ENCODE data around the gene NFIX.
"Not testable (repeated sequence)": the region's sequence is repeated elsewhere in the genome, so short reads cannot be mapped to it uniquely, and the experiment has no call there.

Gene NFIX

DNA sequence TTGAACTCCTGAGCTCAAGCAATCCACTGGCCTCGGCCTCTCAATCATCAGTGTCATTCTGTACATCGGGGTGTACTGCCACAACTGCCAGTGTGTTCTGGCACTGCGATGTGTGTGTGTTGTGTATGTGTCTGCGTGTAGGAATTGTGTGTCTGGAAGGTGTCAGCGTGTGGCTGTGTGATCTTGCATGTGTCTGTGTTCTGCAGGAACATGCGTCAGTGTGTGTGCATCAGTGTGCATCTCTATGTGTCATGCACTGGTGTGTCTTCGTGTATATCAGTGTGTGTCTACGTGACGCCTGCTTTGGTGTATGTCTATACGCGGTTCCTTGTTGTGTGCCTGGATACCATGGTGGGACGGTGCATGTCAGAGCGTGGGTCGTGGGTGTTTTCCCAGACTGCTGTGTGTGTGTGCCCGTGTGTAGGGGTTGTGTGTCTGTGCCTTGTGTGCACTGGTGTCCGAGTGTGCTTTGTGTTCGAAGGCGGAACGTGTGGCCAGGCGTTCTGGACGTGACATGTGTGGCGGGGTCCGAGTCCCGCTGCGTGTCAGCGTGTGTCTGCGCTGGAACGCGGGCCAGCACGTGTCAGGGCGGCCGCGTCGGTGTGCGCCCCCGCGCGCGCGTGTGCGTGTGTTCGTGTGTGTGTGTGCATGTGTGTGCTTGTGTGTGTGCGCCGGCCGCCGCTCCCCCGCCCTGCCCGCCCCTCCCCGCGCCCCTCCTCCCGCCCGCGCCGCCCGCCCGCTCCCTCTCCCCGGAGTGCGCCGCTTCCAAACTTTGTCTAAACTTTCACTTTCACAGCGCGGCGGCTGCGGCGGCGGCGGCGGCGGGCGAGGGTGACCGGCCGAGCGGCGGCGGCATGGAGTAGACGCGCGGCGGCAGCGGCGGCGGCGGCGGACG is at the start of gene NFIX:
NFIX (plus strand) TSS at position 775 of the 895 bp plus-strand sequence. CDS start 363 bp downstream, outside the sequence.
- peak; percentile 39 to 50 for DNase-seq (ENCODE audit: low read depth in 2 of 2)

DNA sequence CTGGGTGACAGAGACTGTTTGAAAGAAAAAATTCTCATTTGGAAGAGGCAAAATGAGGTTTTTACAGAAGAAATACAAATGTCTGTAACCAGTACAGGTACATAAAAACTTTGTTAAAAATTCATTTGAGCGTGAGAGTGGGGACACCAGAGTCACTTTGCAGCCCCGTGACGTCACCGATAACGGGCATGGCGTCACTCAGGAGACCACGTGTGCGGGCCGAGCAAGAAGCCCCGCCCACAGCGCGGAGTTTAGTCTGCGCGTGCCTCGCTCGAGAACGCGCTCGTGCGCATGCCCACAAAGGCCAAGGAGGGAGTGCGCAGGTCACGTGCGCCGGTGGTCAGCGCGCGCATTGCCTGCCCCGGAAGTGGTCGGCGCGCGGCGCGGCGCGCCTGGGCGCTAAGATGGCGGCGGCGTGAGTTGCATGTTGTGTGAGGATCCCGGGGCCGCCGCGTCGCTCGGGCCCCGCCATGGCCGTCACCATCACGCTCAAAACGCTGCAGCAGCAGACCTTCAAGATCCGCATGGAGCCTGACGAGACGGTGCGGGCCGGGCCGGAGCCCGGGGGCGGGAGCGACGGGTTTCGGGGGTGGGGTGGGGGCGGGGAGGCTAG is 49.7 kb upstream of the NFIX start, which contains the start of gene RAD23A:
RAD23A (plus strand) TSS at position 384 of the 613 bp plus-strand sequence; CDS start at position 471, 87 bp downstream.
- DNase-seq (ENCODE audit: low read depth in 2 of 2) = peak; percentile 96 to 97

DNA sequence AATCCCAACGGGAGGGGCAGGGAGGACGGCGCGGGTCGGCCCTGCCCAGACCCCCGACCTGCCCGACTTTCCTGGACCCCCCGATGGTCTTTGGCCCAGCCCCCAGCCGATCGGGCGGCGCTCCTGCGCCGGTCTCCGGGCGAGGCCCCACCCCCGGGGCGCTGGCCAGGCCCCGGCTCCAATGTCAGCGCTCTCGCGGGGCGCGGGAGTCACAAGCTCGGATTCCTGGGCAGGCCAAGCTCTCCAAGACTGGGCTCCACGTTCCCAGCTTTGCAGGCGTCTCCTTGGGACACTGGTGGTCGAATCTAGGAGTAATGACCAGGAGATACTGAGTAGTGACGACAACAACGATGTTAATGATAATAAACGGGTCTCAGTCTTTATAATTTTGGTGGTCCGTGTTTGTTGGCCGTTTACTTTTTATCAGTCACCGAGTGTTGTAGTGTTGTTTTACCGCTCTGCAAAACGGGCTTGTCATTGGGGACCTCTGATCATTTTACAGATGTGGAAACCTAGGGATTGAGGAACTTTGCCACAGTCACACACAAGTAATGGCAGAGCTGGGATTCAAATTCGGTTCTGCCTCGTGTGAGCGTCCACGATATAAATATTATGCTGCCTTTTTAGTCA is 49.1 kb upstream of the NFIX start:
- DNase-seq (ENCODE audit: low read depth in 2 of 2) = no peak

DNA sequence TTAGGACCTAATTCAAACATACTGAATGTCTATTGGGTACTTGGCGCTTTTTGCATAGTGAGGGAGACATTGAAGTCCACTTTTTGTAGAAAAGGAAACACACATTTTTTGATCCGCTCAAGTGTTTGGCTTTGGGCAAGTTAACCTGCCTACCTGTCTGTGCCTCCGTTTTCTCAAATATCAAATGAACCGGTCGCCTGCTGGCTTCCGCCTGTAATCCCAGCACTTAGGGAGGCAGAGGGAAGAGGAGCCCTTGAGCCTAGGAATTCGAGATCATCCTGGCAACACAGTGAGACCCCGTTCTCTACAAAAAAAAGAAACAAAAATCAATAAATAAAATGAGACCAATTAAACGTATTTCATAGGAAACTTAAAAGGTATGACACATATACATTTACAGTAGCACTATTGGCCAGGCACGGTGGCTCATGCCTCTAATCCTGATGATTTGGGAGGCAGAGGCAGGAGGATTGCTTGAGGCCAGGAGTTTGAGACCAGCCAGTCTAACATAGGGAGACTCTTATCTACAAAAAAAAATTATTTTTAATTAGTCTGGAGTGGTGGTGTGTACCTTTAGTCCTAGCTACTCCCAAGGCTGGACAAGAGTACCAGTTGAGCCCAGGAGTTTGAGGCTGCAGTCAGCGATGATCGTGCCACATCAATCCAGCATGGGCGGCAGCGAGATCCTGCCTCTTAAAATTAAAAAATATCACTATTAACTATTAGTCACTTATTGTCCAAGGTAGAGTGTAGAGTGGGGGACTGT is 48.4 kb upstream of the NFIX start:
- no peak for DNase-seq (ENCODE audit: low read depth in 2 of 2)

DNA sequence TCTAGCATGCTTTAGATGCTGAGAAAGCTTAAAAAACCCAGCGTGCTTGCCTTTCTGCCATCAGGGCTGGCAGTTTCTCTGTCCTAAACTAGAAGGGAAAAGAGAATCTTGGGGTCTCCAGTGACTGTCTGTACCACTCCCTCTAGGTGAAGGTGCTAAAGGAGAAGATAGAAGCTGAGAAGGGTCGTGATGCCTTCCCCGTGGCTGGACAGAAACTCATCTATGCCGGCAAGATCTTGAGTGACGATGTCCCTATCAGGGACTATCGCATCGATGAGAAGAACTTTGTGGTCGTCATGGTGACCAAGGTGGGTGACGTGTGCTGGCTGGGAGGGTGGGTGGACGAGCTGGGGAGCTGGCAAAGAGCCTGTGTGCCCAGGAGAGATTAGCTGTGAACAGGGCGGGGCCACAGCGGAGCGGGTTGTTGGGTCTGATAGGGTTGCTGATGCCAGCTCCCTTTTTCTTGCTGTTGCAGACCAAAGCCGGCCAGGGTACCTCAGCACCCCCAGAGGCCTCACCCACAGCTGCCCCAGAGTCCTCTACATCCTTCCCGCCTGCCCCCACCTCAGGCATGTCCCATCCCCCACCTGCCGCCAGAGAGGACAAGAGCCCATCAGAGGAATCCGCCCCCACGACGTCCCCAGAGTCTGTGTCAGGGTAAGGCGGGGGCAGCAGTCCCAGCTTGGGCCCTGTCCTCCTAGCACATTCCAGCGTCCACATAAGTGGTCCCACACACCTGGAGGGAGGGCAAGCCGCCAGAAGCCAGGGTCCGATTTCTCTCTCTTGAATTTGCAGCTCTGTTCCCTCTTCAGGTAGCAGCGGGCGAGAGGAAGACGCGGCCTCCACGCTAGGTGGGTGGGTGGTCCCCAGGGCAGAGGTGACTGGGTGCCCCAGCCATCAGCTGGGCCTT is 47.3 kb upstream of the NFIX start:
- DNase-seq (ENCODE audit: low read depth in 2 of 2) = no peak

DNA sequence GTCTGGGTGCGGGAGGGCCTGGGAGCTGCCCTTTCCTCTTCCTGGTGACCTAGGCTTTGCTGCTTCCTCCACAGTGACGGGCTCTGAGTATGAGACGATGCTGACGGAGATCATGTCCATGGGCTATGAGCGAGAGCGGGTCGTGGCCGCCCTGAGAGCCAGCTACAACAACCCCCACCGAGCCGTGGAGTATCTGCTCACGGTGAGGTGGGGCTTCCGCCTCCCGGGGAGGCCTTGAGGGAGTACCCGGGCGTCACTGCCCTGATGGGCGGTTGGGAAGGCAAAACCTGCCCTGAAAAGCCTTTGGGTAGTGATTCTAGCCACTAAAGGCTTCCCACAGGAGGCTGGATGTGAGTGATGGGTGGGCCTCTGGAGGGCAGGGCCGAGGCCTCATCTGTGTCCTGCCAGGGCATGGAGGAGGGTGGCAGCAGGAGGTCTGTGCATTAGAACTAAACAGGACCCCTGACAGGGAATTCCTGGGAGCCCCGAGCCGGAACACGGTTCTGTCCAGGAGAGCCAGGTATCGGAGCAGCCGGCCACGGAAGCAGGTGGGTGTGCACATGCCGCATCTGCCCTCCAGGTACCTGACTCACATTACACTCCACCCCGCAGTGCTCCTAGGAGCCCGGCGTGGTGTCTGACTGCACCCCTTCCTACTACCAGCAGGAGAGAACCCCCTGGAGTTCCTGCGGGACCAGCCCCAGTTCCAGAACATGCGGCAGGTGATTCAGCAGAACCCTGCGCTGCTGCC is 46.5 kb upstream of the NFIX start:
- DNase-seq (ENCODE audit: low read depth in 2 of 2) = no peak

DNA sequence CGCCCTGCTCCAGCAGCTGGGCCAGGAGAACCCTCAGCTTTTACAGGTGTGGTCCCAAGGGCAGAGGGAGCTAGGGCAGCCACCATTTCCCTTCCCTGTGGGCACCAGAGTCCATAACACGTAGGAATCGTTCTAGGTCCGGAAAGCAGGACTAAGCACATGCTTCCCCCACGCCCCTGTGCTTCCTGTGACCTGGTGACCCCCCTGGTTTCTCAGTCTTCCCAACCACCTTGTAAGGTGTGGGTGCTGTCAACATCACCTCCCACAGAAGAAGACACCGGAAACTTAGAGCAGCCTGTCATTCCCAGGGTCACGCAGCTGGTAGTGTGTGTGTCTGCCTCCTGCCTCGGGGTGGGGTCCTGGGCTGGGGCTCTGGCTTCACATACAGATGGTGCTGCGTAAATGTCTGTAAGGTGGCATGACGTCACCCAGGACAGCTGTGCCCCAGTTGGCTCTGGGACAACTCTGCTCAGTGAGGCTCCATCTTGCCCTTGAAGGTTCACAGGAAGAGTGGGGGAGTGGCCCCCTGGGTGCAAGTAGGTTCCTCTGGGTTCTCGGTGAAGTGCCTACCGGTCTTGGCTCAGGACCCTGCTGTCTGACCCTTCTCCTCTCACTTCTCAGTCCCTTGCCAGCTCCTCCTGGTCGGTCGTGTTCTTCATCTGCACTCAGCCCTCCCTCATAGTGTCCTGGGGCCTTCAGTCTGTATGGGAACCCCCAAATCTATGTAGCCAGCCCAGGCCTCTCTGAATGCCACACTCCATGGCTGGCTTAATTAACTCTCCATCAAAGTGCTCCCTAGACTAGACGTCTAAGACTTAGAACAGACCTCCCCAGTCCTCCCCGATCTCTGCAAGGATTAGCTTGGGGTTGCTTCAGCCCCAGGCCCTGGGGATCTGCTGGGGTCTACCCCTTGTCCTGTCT is 45.7 kb upstream of the NFIX start:
- no peak for DNase-seq (ENCODE audit: low read depth in 2 of 2)

DNA sequence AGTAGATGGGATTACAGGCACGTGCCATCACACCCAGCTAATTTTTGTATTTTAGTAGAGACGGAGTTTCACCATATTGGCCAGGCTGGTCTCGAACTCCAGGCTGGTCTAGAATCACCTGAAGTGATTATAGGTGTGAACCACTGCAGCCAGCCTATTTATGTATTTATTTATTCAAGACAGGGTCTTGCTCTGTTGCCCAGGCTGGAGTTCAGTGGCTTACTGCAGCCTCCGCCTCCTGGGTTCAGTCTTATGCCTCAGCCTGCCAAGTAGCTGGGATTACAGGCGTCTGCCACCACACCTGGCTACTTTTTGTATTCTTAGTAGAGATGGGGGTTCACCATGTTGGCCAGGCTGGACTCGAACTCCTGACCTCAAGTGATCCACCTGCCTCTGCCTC is 43.2 kb upstream of the NFIX start:
- DNase-seq (ENCODE audit: low read depth in 2 of 2) = not testable (repeated sequence)

DNA sequence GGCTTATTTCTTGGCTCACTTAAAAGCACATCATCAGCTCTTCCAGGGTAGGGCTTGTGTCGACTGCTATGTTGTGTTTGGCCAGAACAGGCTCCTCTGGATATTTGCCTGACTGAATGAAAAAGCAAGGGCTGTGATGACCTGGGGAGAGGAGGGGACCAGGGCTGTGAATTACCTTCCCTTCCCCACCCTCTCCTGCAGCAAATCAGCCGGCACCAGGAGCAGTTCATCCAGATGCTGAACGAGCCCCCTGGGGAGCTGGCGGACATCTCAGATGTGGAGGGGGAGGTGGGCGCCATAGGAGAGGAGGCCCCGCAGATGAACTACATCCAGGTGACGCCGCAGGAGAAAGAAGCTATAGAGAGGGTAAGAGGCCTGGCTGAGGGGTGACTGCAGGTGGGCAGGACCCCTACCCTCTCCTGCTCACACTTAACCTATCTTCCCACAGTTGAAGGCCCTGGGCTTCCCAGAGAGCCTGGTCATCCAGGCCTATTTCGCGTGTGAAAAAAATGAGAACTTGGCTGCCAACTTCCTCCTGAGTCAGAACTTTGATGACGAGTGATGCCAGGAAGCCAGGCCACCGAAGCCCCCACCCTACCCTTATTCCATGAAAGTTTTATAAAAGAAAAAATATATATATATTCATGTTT is 42.7 kb upstream of the NFIX start:
- DNase-seq (ENCODE audit: low read depth in 2 of 2) = no peak

DNA sequence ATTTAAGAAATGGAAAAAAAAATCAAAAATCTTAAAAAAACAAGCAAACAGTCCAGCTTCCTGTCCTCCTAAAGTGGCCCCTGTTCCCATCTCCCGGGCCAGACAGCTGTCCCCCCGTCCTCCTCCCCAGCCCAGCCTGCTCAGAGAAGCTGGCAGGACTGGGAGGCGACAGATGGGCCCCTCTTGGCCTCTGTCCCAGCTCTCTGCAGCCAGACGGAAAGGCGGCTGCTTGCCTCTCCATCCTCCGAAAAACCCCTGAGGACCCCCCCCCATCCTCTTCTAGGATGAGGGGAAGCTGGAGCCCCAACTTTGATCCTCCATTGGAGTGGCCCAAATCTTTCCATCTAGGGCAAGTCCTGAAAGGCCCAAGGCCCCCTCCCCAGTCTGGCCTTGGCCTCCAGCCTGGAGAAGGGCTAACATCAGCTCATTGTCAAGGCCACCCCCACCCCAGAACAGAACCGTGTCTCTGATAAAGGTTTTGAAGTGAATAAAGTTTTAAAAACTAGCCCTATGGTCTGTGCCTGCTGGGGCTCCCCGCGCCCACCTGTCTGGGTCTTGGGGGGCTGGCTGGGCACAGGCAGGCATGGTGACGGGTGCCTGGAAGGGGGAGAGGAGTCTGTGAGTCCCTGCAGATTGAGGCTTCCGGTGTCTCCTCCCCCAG is 42.0 kb upstream of the NFIX start:
- no peak for DNase-seq (ENCODE audit: low read depth in 2 of 2)

DNA sequence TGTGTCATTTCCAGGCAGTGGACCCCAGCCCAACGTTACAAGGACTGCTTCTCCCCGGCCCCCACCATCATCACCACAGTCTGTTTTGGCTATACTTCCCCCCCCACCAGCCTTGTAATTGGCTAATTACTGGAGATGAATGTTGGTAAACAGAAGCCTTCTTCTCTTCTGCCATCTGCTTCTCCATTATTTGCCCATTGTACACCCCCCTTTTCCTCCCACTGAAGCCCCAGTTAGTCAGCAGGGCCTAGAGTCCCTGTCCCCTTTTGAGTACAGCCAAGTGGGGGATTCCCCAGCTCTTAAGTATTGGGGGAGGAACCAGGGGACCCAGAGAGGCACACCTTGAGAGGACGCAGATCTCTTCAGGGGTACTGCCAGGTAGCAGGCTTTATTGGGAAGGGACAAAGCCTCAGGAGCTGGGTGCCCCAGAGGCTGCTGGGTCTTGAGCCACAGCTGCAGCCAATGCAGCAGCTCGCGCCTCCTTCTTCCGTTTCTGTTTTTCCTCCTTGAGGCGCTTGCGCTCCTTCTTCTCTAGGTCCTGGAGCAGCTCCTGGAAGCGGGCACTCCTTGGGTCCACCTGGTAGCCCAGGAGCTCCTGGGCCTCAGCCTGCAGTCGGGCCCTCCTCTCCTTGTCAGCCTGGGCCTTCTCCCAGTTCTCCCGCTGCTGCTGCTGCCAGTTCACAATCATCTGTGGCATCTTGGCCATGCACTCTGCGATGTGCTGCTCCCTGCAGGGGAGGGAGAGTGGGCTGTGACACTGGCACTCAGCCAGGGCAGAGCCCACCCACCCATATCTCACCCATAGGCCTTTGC is 41.3 kb upstream of the NFIX start:
- DNase-seq (ENCODE audit: low read depth in 2 of 2) = no peak

DNA sequence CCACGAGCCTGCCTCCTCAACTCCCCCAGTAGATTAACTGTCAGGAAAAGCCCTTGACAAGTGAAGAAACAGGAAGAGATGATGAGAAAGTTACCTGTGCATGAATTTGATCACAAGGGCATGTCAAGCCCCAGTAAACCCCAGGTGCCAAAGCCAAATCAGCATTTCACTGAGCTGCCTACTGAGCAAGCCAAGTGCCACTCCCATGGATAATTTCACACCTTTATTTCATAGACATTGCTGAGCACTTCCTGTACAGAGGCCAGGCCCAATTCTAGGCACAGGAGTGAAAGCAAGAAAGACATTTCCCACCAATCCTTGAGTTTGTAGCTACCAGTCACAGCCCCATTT is 40.7 kb upstream of the NFIX start:
- DNase-seq (ENCODE audit: low read depth in 2 of 2) = no peak

DNA sequence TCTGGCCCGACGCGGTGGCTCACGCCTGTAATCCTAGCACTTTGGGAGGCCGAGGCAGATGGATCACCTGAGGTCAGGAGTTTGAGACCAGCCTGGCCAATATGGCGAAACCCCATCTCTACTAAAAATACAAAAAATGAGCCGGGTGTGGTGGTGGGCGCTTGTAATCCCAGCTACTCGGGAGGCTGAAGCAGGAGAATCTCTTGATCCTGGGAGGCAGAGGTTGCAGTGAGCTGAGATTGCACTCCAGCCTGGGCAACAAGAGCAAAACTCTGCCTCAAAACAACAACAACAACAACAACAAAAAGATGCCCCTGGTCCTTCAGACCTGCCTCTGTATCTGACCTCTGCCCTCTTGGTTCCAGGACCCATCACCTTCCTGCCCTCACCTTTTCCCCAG is 39.7 kb upstream of the NFIX start:
- not testable (repeated sequence) for DNase-seq (ENCODE audit: low read depth in 2 of 2)

DNA sequence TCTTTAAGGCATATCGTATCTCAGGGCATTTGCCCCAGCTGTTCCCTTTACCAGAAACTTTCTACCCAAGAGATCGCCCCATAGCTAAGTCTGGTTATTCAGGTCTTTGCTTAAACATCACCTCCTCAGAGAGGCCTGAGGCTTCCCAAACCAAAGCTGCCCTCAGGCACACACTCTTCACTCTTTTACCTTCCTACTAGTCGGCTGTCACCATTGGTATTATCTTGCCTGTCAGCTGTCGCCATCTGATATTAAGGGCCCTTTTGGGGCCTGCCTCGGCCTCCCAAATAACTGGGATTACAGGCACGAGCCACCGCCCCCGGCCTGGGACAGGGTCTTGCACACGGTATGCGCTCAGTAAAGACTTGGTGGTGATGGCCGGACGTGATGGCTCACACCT is 39.3 kb upstream of the NFIX start:
- no peak for DNase-seq (ENCODE audit: low read depth in 2 of 2)

DNA sequence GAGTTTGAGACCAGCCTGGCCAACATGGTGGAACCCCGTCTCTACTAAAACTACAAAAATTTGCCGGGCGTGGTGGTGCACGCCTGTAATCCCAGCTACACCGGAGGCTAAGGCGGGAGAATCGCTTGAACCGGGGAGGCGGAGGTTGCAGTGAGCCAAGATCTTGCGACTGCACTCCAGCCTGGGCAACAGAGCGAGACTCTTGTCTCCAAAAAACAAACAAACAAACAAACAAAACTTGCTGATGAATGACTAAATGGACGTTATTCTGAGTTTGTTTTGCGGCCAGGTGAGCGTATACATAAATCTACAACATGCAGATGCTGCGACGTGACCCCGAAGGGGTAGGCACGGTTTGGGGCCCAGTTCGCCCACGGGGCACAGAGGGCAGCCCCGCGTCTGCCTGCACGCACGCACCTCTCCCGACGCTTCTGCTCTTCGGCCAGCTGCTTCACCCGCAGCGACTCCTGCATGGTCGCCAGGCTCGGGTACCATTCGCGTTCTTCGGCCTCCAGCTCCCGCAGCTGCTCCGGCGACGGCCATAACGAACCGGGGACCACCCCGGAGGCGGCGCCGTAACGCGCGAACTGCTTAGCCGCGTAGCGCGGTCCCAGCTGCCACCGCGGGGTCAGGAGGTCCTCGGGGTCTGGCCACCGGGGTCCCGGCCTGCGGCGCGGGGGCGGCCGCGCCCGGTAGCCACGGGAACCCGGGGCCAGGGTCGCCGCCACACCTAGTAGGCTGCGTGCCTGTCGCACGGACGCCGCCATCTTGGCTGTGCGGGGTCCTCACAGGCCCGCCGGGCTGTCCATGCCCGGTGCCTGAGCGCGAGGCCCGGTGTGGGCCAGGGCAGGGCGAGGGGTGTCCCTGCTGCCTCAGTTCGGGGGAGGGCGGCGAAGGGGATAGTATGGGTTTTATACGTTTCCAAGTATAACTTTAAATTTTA is 38.6 kb upstream of the NFIX start, which contains the start of gene GADD45GIP1:
GADD45GIP1 (minus strand) TSS at position 778 of the 943 bp plus-strand sequence; CDS start at position 767, 11 bp downstream.
- peak; percentile 55 to 70 for DNase-seq (ENCODE audit: low read depth in 2 of 2)

Measured in activated CD8-positive, alpha-beta memory T cell treated with anti-CD3 and anti-CD28 coated beads for 4 hours (primary cell).